Left lung (tissue), 10 donors: ENCODE results near the gene MCM10. TPM values are rescaled to one million over a fixed set of nuclear protein-coding genes. Genes with fewer than 3 reads are reported as not detected.

Experiments used
- ATAC-seq: fragments of 200-7000 bp; cut with Tn5 transposase; one replicate; pipeline ENCODE4 v1.9.1; 2020; ENCODE audit warnings: moderate library complexity
- DNase-seq, 4 donors: peaks; one replicate each; pipeline ENCODE4 v3.0.0-alpha.2; 2013 to 2020
- H3K27ac ChIP-seq, 2 donors: fragments of 200-600 bp; sonication (generic) in 1 of 2; one replicate each; pipeline versions ENCODE4 v1.5.0 to v1.8.0; 2020 to 2021
- H3K27me3 ChIP-seq, 2 donors: fragments of 200-600 bp; sonication (generic) in 1 of 2; one replicate each; pipeline versions ENCODE4 v1.5.0 to v1.8.0; 2020 to 2021
- H3K36me3 ChIP-seq, 2 donors: fragments of 200-600 bp; sonication (generic) in 1 of 2; one replicate each; pipeline versions ENCODE4 v1.5.0 to v1.8.0; 2020 to 2021
- H3K4me1 ChIP-seq, 2 donors: fragments of 200-600 bp; one replicate each; pipeline ENCODE4 v1.8.0; 2021
- H3K4me3 ChIP-seq, 2 donors: fragments of 200-600 bp; sonication (generic) in 1 of 2; one replicate each; pipeline versions ENCODE4 v1.5.0 to v1.8.0; 2020 to 2021; ENCODE audit warnings: mild to moderate bottlenecking in 1 of 2
- H3K9me3 ChIP-seq, 2 donors: fragments of 200-600 bp; sonication (generic) in 1 of 2; one replicate each; pipeline versions ENCODE4 v1.5.0 to v1.8.0; 2020 to 2021
- intact Hi-C, 2 donors: fragments of 100-400 bp; cut with DNase I; formaldehyde crosslinking; loops; one replicate each; pipeline versions ENCODE4 v1.11.2 to v1.14.2; 2022
- polyA plus RNA-seq, 6 donors: library from polyadenylated mRNA; unstranded; fragments of 120-200 nt; gene quantifications; one replicate each; pipeline ENCODE4 v1.2.1, GENCODE V29; 2013; ENCODE audit not compliant: insufficient read length in 6 of 6
- total RNA-seq, 2 donors: library from RNA; stranded (reverse); fragmentation: NEBNext Ultra II Directional; extraction: Animal tissue kit (Norgen Biotek cat#: 25700); gene quantifications; one replicate each; pipeline ENCODE4 v1.2.1, GENCODE V29; 2021
- TF ChIP-seq, protein P1 (sequence below), 2 donors: fragments of 200-600 bp; sonication (generic) in 1 of 2; IDR thresholded peaks; one replicate each; pipeline versions ENCODE4 v1.5.0 to v1.8.0; 2021; ENCODE audit warnings: antibody characterized with exemption in 2 of 2
- donor health status: DM: no; HTN: yes; CAD: no.
- donor health status: DM: no; HTN: no; CAD: no.

The MCM10 gene
- total and polyA plus RNA-seq, 8 donors = 4.2 to 13.1 (median 9.2) TPM

DNA sequence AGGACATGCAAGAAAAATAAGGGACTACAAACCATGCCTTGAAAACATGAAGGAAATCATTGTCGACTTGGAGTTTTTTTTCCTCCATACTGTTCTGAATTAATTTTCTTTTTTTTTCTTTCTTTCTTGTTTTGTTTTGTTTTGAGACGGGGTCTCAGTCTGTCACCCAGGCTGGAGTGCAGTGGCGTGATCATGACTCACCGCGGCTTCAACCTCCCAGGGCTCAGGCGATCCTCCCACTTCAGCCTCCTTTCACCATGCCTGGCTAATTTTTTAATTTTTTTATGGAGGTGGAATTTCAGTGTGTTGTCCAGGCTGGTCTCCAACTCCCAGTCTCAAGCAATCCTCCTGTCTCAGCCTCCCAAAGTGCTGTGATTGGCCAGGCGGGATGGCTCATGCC lies 61.2 kb downstream of the MCM10 start:
- Histone ChIP-seq H3K4me3 (no peak overlapping the region), H3K4me1 (no peaks in the 10 kb centered on the region), H3K27me3 (no peaks in the 10 kb centered on the region), H3K9me3 (no peaks in the 10 kb centered on the region), H3K36me3 (no peaks in the 10 kb centered on the region), H3K27ac (no peak overlapping the region)
- ATAC-seq = no peak
- TF ChIP-seq, protein P1, sequence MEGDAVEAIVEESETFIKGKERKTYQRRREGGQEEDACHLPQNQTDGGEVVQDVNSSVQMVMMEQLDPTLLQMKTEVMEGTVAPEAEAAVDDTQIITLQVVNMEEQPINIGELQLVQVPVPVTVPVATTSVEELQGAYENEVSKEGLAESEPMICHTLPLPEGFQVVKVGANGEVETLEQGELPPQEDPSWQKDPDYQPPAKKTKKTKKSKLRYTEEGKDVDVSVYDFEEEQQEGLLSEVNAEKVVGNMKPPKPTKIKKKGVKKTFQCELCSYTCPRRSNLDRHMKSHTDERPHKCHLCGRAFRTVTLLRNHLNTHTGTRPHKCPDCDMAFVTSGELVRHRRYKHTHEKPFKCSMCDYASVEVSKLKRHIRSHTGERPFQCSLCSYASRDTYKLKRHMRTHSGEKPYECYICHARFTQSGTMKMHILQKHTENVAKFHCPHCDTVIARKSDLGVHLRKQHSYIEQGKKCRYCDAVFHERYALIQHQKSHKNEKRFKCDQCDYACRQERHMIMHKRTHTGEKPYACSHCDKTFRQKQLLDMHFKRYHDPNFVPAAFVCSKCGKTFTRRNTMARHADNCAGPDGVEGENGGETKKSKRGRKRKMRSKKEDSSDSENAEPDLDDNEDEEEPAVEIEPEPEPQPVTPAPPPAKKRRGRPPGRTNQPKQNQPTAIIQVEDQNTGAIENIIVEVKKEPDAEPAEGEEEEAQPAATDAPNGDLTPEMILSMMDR (IDR thresholded peaks at IDR 0.05) = no peak
- intact Hi-C loops = no loop called here
- DNase-seq = no peak

DNA sequence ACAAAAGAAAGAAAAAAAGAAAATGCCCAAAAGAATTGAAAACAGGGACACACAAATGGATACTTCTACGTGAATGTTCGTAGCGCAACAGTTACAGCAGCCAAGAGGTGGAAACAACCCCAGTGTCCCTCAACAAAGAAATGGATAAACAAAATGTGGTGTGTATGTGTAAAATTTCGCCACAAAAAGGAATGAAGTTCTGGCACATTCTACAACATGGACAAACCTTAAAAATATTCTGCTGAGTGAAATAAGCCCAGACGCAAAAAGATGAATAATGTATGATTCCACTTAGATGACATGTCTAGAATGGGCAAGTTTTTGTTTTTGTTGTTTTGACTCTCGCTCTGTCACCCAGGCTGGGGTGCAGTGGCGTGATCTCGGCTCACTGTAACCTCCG lies 61.9 kb downstream of the MCM10 start:
- no peak for ATAC-seq
- TF ChIP-seq, protein P1 (IDR thresholded peaks at IDR 0.05) = no peak
- H3K27ac ChIP-seq = no peak overlapping the region

DNA sequence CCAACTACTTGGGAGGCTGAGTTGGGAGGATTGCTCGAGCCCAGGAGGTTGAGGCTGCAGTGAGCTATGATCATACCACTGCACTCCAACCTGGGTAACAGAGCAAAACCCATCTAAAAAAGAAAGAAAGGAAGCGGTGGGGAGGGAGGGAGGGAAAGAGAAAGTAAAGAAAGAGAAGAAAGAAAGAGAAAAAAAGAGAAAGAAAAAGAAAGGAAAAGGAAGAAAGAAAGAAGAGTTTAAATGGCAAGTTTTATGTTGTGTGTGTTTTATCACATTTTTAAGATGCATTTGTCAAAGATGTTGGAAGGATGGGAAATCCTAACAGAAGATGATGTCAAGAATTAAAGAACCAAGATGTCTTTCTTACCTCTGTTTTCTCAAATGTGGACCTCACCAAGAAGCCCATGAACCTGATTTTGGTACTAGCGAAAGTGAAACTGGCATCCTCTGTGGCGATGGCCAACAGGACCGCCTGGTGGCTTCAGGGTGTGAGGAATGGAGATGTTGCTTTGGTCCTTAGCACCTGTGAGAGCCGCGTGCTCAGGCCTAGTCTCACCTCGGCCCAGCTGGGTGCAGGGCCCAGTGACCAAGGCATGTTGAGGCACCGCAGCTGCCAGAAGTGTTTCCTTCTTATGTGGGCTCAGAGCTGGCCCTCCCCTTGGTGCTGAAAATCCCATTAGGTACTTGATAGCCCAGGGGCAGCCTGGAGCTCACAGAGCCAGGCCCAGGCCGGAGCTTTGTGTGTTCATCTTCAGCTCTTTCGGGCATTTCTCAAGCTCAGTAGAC lies 63.0 kb downstream of the MCM10 start:
- H3K27me3 ChIP-seq = no peaks in the 10 kb centered on the region
- TF ChIP-seq, protein P1 (IDR thresholded peaks at IDR 0.05) = no peak
- DNase-seq = no peak
- no peaks in the 10 kb centered on the region for H3K36me3 ChIP-seq
- intact Hi-C loops = no loop called here
- H3K27ac ChIP-seq = no peak overlapping the region
- H3K4me3 ChIP-seq = no peak overlapping the region
- H3K9me3 ChIP-seq = no peaks in the 10 kb centered on the region
- H3K4me1 ChIP-seq = no peaks in the 10 kb centered on the region
- ATAC-seq = no peak

More for the DNA sequence above, 61.9 kb downstream of the MCM10 start:
- H3K27me3 ChIP-seq = no peaks in the 10 kb centered on the region
- DNase-seq = no peak
- intact Hi-C loops = no loop called here
- no peaks in the 10 kb centered on the region for H3K4me1 ChIP-seq
- no peaks in the 10 kb centered on the region for H3K9me3 ChIP-seq
- H3K36me3 ChIP-seq = no peaks in the 10 kb centered on the region
- H3K4me3 ChIP-seq = no peak overlapping the region

DNA sequence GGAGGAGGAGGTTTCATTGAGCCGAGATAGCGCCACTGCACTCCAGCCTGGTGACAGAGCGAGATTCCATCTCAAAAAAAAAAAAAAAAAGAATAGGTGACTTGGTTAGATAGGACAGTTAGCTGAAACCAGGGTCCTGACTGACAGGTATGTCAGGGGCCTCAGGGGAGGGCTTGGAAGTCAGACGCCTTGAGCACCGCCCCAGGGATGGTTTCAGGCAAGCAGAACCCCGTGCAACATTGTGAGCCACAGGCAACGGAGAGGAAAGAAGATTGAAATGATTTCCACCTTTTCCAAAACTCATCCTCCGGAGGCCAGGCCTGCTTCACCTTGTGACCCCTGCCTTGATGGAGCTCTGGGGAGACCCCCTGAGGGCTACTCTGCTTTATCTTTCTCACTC lies 64.2 kb downstream of the MCM10 start:
- ATAC-seq = no peak
- TF ChIP-seq, protein P1 (IDR thresholded peaks at IDR 0.05) = no peak

DNA sequence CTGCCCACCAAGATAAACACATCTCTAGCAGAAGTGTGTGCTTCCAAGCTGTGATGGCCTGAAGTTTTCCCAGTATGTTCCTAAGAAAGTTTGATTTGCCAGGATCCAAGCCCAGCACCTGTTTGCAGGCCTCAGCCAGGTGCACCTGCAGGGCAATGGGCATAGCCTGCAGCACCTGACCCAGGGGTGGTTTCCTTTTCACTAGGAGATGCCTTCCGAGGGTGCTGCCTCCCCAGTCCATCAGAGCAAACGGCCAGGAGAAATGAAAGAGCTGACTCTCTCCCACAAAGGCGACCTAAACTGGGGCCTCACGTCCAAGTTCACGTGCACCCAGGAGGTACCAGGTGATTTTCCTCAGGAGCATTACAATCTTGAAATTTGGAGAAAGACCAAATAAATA lies 65.7 kb downstream of the MCM10 start:
- no peaks in the 10 kb centered on the region for H3K27me3 ChIP-seq
- no peaks in the 10 kb centered on the region for H3K36me3 ChIP-seq
- H3K4me1 ChIP-seq = no peaks in the 10 kb centered on the region
- DNase-seq = no peak
- H3K27ac ChIP-seq = no peak overlapping the region
- TF ChIP-seq, protein P1 (IDR thresholded peaks at IDR 0.05) = no peak
- ATAC-seq = no peak
- no peaks in the 10 kb centered on the region for H3K9me3 ChIP-seq
- H3K4me3 ChIP-seq = no peak overlapping the region
- intact Hi-C loops = no loop called here

More for the DNA sequence above, 64.2 kb downstream of the MCM10 start:
- Histone ChIP-seq H3K4me1 (no peaks in the 10 kb centered on the region), H3K27me3 (no peaks in the 10 kb centered on the region), H3K9me3 (no peaks in the 10 kb centered on the region), H3K27ac (no peak overlapping the region), H3K36me3 (no peaks in the 10 kb centered on the region), H3K4me3 (no peak overlapping the region)
- no peak for DNase-seq
- intact Hi-C loops = no loop called here
